ENCODE results near the gene PHF24. TPM values are rescaled to one million over a fixed set of nuclear protein-coding genes. Genes with fewer than 3 reads are reported as not detected.

Gene PHF24
- total and polyA plus RNA-seq, 10 of the 15 experiments (the other 5 are each of a cell fraction or from before 2014, with no cell fraction given): 0.02 to 0.04 TPM; not detected in 8

GRCh38 chr9:34989003-34989945 lies 31.2 kb downstream of the PHF24 start, which contains the start of gene DNAJB5 (continued):
- TF ChIP-seq CBX5 (IDR thresholded peaks at IDR 0.05; ENCODE audit: low read depth) (no peak), POLR2A (IDR thresholded peaks at IDR 0.05; ENCODE audit: low read depth, low read length) (peak; percentile 71), CEBPZ (IDR thresholded peaks at IDR 0.05; ENCODE audit: low read depth, low read length) (peak; percentile 89), STAT3 (IDR thresholded peaks at IDR 0.05; ENCODE audit: low read depth, low read length) (no peak), HCFC1 (IDR thresholded peaks at IDR 0.05; ENCODE audit: low read length) (peak; percentile 81), BMI1 (IDR thresholded peaks at IDR 0.05; ENCODE audit: borderline replicate concordance) (no peak), ASH2L (IDR thresholded peaks at IDR 0.05; ENCODE audit: borderline replicate concordance, low read depth) (no peak), BCL3 (IDR thresholded peaks at IDR 0.05; ENCODE audit: borderline replicate concordance, insufficient read depth, low read depth, low read length, poor library complexity, severe bottlenecking) (no peak), TARDBP (IDR thresholded peaks at IDR 0.05; ENCODE audit: borderline replicate concordance) (no peak), ATF3 (IDR thresholded peaks at IDR 0.05; ENCODE audit: borderline replicate concordance, extremely low read depth, low read depth, low read length) (no peak), NFYB (IDR thresholded peaks at IDR 0.05; ENCODE audit: insufficient read depth, low read depth, low read length) (peak; percentile 93), SREBF1 (IDR thresholded peaks at IDR 0.05; ENCODE audit: low read length) (no peak; the same call in 1 of the 2 replicates), BACH1 (IDR thresholded peaks at IDR 0.05; ENCODE audit: borderline replicate concordance) (peak; percentile 67; the same call in 1 of the 2 replicates), LARP7 (IDR thresholded peaks at IDR 0.05) (no peak; the same call in 1 of the 2 replicates), KAT2A (conservative IDR thresholded peaks at IDR 0.05; ENCODE audit: control insufficient read depth, low read depth, low read length) (no peak), IKZF2 (IDR thresholded peaks at IDR 0.05) (peak in 1 of 2 experiments; percentile 14; a peak in 1 of 4 replicates), SMC3 (IDR thresholded peaks at IDR 0.05; ENCODE audit: borderline replicate concordance, low read length) (no peak), ZNF274 (IDR thresholded peaks at IDR 0.05; ENCODE audit: insufficient read depth, insufficient read length) (no peak), NR2C2 (IDR thresholded peaks at IDR 0.05; ENCODE audit: borderline replicate concordance, control insufficient read depth, insufficient read length, low read depth) (no peak), POLR2AphosphoS5 (IDR thresholded peaks at IDR 0.05; ENCODE audit: low read length) (peak; percentile 74), KDM1A (IDR thresholded peaks at IDR 0.05; ENCODE audit: borderline replicate concordance) (no peak), NFIC (IDR thresholded peaks at IDR 0.05; ENCODE audit: low read depth, low read length) (no peak), MEF2B (IDR thresholded peaks at IDR 0.05; ENCODE audit: partially characterized antibody, poor library complexity, severe bottlenecking) (peak; percentile 11), SUPT20H (IDR thresholded peaks at IDR 0.05; ENCODE audit: borderline replicate concordance, control insufficient read depth, low read depth, low read length) (no peak), RFX5 (IDR thresholded peaks at IDR 0.05; ENCODE audit: low read depth, low read length) (peak; percentile 52; the same call in 1 of the 2 replicates), NFYA (IDR thresholded peaks at IDR 0.05; ENCODE audit: borderline replicate concordance, low read depth, low read length) (peak; percentile 45), RELA (IDR thresholded peaks at IDR 0.05; ENCODE audit: borderline replicate concordance, partially characterized antibody) (no peak)
